Small intestine (tissue), 7 donors: ENCODE data around the gene RRAS2. TPM values are rescaled to one million over a fixed set of nuclear protein-coding genes. Genes with fewer than 3 reads are reported as not detected.

ENCODE experiments used
- DNase-seq, 2 donors: peaks; one replicate each; pipeline versions ENCODE4 v3.0.0 to v3.0.0-alpha.2; 2013
- FAIRE-seq: peaks from 2 replicates; lab custom pipeline; 2012; peaks lifted over from hg19 to GRCh38; lab: Jason Lieb, UNC
- H3K27ac ChIP-seq, 3 donors: one replicate each; pipeline ENCODE4 v1.5.1; 2013; ENCODE audit warnings: low read length in 2 of 3, mild to moderate bottlenecking in 2 of 3, control low read depth in 1 of 3, inconsistent platforms in 1 of 3, low read depth in 1 of 3, moderate library complexity in 1 of 3
- H3K27me3 ChIP-seq, 3 donors: one replicate each; pipeline ENCODE4 v1.6.1; 2013; ENCODE audit warnings: low read length in 3 of 3, inconsistent platforms in 1 of 3; ENCODE audit not compliant: control insufficient read depth in 3 of 3, insufficient read depth in 3 of 3
- H3K36me3 ChIP-seq, 3 donors: one replicate each; pipeline ENCODE4 v1.6.1; 2013; ENCODE audit warnings: low read length in 3 of 3, inconsistent platforms in 1 of 3, low read depth in 1 of 3, mild to moderate bottlenecking in 1 of 3, moderate library complexity in 1 of 3; ENCODE audit not compliant: control insufficient read depth in 3 of 3, insufficient read depth in 2 of 3
- H3K4me1 ChIP-seq, 3 donors: one replicate each; pipeline ENCODE4 v1.6.1; 2013; ENCODE audit warnings: low read length in 2 of 3, inconsistent platforms in 1 of 3, low read depth in 1 of 3, mild to moderate bottlenecking in 1 of 3, moderate library complexity in 1 of 3; ENCODE audit not compliant: control insufficient read depth in 3 of 3, insufficient read depth in 2 of 3
- H3K4me3 ChIP-seq, 3 donors: one replicate each; pipeline ENCODE4 v1.5.1; 2013; ENCODE audit warnings: low read length in 3 of 3, control low read depth in 1 of 3, inconsistent platforms in 1 of 3, low read depth in 1 of 3, mild to moderate bottlenecking in 1 of 3, moderate library complexity in 1 of 3
- H3K9me3 ChIP-seq, 2 donors: one replicate each; pipeline ENCODE4 v1.6.1; 2013; ENCODE audit warnings: low read depth in 1 of 2, low read length in 1 of 2; ENCODE audit not compliant: control insufficient read depth in 2 of 2, insufficient read depth in 1 of 2
- WGBS, 3 donors: extraction: QIAGEN DNeasy Blood & Tissue Kit; methylation state at CpG; one replicate each; pipeline ENCODE4 v1.1.7; 2013; 5-methylcytosine and 5-hydroxymethylcytosine counted together
- polyA plus RNA-seq, 4 donors: library from polyadenylated mRNA; stranded (reverse) in 3 of 4; unstranded in 1 of 4; fragments of 200-250 nt in 3 of 4; fragments of 120-200 nt in 1 of 4; gene quantifications; one replicate each; pipeline versions ENCODE4 v1.2.1 to v1.2.3, GENCODE V29; 2013
- donor health status: healthy with polysubstance abuse.
- donor health status: control.
- donor health status: control.
- donor health status: Bipolar disorder and iron deficiency.
- donor health status: healthy.

RRAS2 gene
- polyA plus RNA-seq, 4 donors, result 16.1 to 64.0 (median 36.3) TPM

- WGBS, 3 donors, result 91 to 98% (median 93%) methylated on average over 4 of the region's 4 CpGs
- no peaks in the 10 kb centered on the region for H3K9me3 ChIP-seq
- no peaks in the 10 kb centered on the region for H3K27me3 ChIP-seq
- peaks cover 0 to 14% (median 9%) of the 10 kb centered on the region in 3 donors for H3K36me3 ChIP-seq
- DNase-seq (no peak), FAIRE-seq (no peak)
- no peaks in the 10 kb centered on the region for H3K4me1 ChIP-seq
- no peak overlapping the region for H3K27ac ChIP-seq
- no peak overlapping the region for H3K4me3 ChIP-seq
These were observed 116.2 kb downstream of the RRAS2 start for GRCh38 chr11:14242733-14243132.

GRCh38 chr11:14242187-14242586 is 116.8 kb downstream of the RRAS2 start:
- Histone ChIP-seq H3K36me3 (peaks cover 0 to 14% (median 9%) of the 10 kb centered on the region in 3 donors), H3K4me1 (no peaks in the 10 kb centered on the region), H3K4me3 (no peak overlapping the region), H3K9me3 (no peaks in the 10 kb centered on the region), H3K27me3 (no peaks in the 10 kb centered on the region), H3K27ac (no peak overlapping the region)
- no peak for DNase-seq
- 49 to 76% (median 53%) methylated on average over 4 of the region's 4 CpGs for WGBS, 3 donors
- no peak for FAIRE-seq

DNA sequence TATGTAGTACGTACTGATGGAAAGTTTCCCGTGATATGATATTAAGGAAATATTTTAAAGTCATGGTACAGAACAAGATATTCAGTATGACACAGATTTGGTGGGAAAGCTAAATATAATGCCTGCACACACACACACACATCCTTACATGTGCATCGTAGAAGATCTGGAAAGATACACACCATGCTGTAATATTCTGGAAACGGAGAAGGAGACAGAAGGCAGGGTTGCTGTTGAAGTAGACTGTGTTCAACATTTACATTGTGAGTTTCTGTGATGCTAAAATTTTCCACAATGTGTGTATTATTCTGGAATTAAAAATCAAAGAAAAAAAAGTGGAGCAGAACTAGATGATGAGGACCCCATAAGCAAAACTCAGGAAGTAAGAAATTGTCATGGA is 118.0 kb downstream of the RRAS2 start:
- FAIRE-seq (no peak), DNase-seq (no peak)
- no peak overlapping the region for H3K4me3 ChIP-seq
- H3K27ac ChIP-seq, result no peak overlapping the region
- H3K9me3 ChIP-seq, result no peaks in the 10 kb centered on the region
- H3K27me3 ChIP-seq, result no peaks in the 10 kb centered on the region
- no peaks in the 10 kb centered on the region for H3K4me1 ChIP-seq
- 91 to 98% (median 96%) methylated on average over 4 of the region's 4 CpGs for WGBS, 3 donors
- peaks cover 0 to 14% (median 9%) of the 10 kb centered on the region in 3 donors for H3K36me3 ChIP-seq

GRCh38 chr11:14240221-14240620 is 118.8 kb downstream of the RRAS2 start:
- peaks cover 0 to 11% (median 9%) of the 10 kb centered on the region in 3 donors for H3K36me3 ChIP-seq
- H3K4me1 ChIP-seq, result no peaks in the 10 kb centered on the region
- H3K4me3 ChIP-seq, result no peak overlapping the region
- FAIRE-seq, result no peak
- H3K27ac ChIP-seq, result no peak overlapping the region
- no peaks in the 10 kb centered on the region for H3K27me3 ChIP-seq
- no peak for DNase-seq
- no peaks in the 10 kb centered on the region for H3K9me3 ChIP-seq

- DNase-seq (no peak), FAIRE-seq (no peak)
- Histone ChIP-seq H3K27me3 (no peaks in the 10 kb centered on the region), H3K27ac (no peak overlapping the region), H3K4me1 (no peaks in the 10 kb centered on the region), H3K36me3 (no peaks in the 10 kb centered on the region), H3K4me3 (no peak overlapping the region), H3K9me3 (no peaks in the 10 kb centered on the region)
- WGBS, 3 donors, result 55 to 72% (median 61%) methylated on average over 9 of the region's 9 CpGs
These were observed 121.5 kb downstream of the RRAS2 start for GRCh38 chr11:14237444-14237961.

DNA sequence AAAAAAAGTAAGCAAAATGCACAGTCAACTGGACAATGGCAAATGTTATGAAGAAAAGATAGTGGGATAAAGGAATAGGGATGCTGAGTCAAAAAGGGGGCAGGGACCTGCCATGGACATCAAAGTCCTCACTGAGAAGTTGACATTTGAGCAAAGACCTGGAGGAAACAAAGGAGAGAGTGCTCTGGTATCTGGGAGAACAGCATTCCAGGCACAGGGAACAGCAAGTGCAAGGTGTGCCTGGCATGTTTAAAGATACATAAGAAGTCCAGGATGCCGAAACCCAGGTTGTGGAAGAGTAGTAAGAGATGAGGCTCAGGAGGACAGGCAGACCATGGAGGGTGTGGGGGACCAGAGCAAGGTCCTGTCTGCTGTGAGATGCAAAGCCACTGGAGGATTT is 123.3 kb downstream of the RRAS2 start:
- no peaks in the 10 kb centered on the region for H3K27me3 ChIP-seq
- no peak for DNase-seq

DNA sequence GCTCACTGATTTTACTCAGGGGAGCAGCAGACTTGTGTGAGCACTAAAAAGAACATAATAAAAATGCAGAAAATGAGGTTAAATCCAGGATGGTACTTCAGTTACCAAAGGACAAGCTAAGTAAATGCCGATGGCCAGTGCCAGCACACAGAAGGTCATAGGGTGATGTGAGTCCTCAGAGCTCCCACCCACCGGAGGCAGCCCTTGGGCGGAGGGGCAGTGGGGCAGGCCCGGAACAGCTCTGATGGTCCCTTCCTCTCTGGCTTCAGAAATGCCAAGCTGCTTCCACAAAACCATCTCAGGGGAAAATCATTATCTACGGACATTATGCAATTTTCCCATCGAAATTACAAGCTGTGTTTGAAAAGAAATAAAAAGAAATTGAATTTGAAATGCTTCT is 124.5 kb downstream of the RRAS2 start:
- WGBS, 3 donors, result 78 to 91% (median 86%) methylated on average over 6 of the region's 6 CpGs
- FAIRE-seq, result no peak
- H3K9me3 ChIP-seq, result no peaks in the 10 kb centered on the region

More for the DNA sequence above, 123.3 kb downstream of the RRAS2 start:
- no peaks in the 10 kb centered on the region for H3K9me3 ChIP-seq
- H3K36me3 ChIP-seq, result no peaks in the 10 kb centered on the region
- H3K4me1 ChIP-seq, result no peaks in the 10 kb centered on the region
- no peak for FAIRE-seq
- H3K27ac ChIP-seq, result no peak overlapping the region
- no peak overlapping the region for H3K4me3 ChIP-seq
- 97 to 100% (median 100%) methylated on average over 1 of the region's 1 CpG for WGBS, 3 donors

GRCh38 chr11:14232652-14233051 is 126.3 kb downstream of the RRAS2 start:
- FAIRE-seq (no peak), DNase-seq (no peak)
- Histone ChIP-seq H3K36me3 (peaks cover 0 to 3% (median 0%) of the 10 kb centered on the region in 3 donors), H3K27me3 (no peaks in the 10 kb centered on the region), H3K9me3 (peaks cover 0 to 3% of the 10 kb centered on the region in 2 donors), H3K4me3 (no peak overlapping the region), H3K27ac (no peak overlapping the region), H3K4me1 (no peaks in the 10 kb centered on the region)
- WGBS, 3 donors, result 76 to 91% (median 84%) methylated on average over 6 of the region's 6 CpGs

More for the DNA sequence above, 124.5 kb downstream of the RRAS2 start:
- Histone ChIP-seq H3K4me1 (no peaks in the 10 kb centered on the region), H3K27me3 (no peaks in the 10 kb centered on the region), H3K36me3 (no peaks in the 10 kb centered on the region), H3K27ac (no peak overlapping the region), H3K4me3 (no peak overlapping the region)
- DNase-seq, result no peak

- FAIRE-seq (no peak), DNase-seq (no peak)
- no peaks in the 10 kb centered on the region for H3K27me3 ChIP-seq
- peaks cover 0 to 3% of the 10 kb centered on the region in 2 donors for H3K9me3 ChIP-seq
- H3K4me3 ChIP-seq, result no peak overlapping the region
- 79 to 92% (median 80%) methylated on average over 6 of the region's 6 CpGs for WGBS, 3 donors
- H3K27ac ChIP-seq, result no peak overlapping the region
- peaks cover 0 to 3% (median 0%) of the 10 kb centered on the region in 3 donors for H3K36me3 ChIP-seq
- no peaks in the 10 kb centered on the region for H3K4me1 ChIP-seq
These were observed 128.6 kb downstream of the RRAS2 start for GRCh38 chr11:14230407-14230806.
